NCI-H2029 (cell line): ENCODE data around the gene SLC35F4.
"Not testable (repeated sequence)": the region's sequence is repeated elsewhere in the genome, so short reads cannot be mapped to it uniquely, and the experiment has no call there.

Source experiments
- DNase-seq: peaks from one replicate; lab custom pipeline; 2025; lab: John Stamatoyannopoulos, UW

Gene SLC35F4

GRCh38 chr14:57865403-57866198 lies at the start of gene SLC35F4:
Gene SLC35F4 (minus strand): TSS chr14:57866092.
- no peak for DNase-seq

- DNase-seq: no peak
Measured at GRCh38 chr14:57909626-57910025, 43.7 kb upstream of the SLC35F4 start.

GRCh38 chr14:57903954-57904353 lies 38.1 kb upstream of the SLC35F4 start:
- DNase-seq: no peak

- no peak for DNase-seq
Measured at GRCh38 chr14:57898837-57899572, 33.1 kb upstream of the SLC35F4 start.

GRCh38 chr14:57897144-57897748 lies 31.4 kb upstream of the SLC35F4 start:
- DNase-seq: no peak

GRCh38 chr14:57889245-57889644 lies 23.4 kb upstream of the SLC35F4 start:
- peak; percentile 88 for DNase-seq

GRCh38 chr14:57884175-57884574 lies 18.3 kb upstream of the SLC35F4 start:
- DNase-seq: no peak

- no peak for DNase-seq
Measured at GRCh38 chr14:57883061-57883460, 17.2 kb upstream of the SLC35F4 start.

- no peak for DNase-seq
Measured at GRCh38 chr14:57879516-57879915, 13.6 kb upstream of the SLC35F4 start.

GRCh38 chr14:57875985-57876384 lies 10.1 kb upstream of the SLC35F4 start:
- DNase-seq: no peak

- DNase-seq: no peak
Measured at GRCh38 chr14:57875296-57875695, 9.4 kb upstream of the SLC35F4 start.

GRCh38 chr14:57871459-57872080 lies 5.7 kb upstream of the SLC35F4 start:
- no peak for DNase-seq

- no peak for DNase-seq
Measured at GRCh38 chr14:57870686-57871457, 5.0 kb upstream of the SLC35F4 start.

- DNase-seq: no peak
Measured at GRCh38 chr14:57869617-57870016, 3.7 kb upstream of the SLC35F4 start.

GRCh38 chr14:57866199-57866705 lies 360 bp upstream of the SLC35F4 start:
- no peak for DNase-seq

- DNase-seq: no peak
Measured at GRCh38 chr14:57865066-57865402, 858 bp downstream of the SLC35F4 start.

GRCh38 chr14:57864659-57865058 lies 1.2 kb downstream of the SLC35F4 start:
- no peak for DNase-seq

- no peak for DNase-seq
Measured at GRCh38 chr14:57863471-57863870, 2.4 kb downstream of the SLC35F4 start.

- DNase-seq: not testable (repeated sequence)
Measured at GRCh38 chr14:57855666-57856065, 10.2 kb downstream of the SLC35F4 start.

- no peak for DNase-seq
Measured at GRCh38 chr14:57854571-57854970, 11.3 kb downstream of the SLC35F4 start.

- DNase-seq: no peak
Measured at GRCh38 chr14:57851354-57851753, 14.5 kb downstream of the SLC35F4 start.

GRCh38 chr14:57848786-57849185 lies 17.1 kb downstream of the SLC35F4 start:
- no peak for DNase-seq
